Measurements from ENCODE around the gene CCDC18. TPM values are rescaled to one million over a fixed set of nuclear protein-coding genes. Genes with fewer than 3 reads are reported as not detected.
"Not testable (repeated sequence)": the region's sequence is repeated elsewhere in the genome, so short reads cannot be mapped to it uniquely, and the experiment has no call there.

Gene CCDC18
- total RNA-seq, 1 donor from 2014 or later, result 3.4 TPM

- intact Hi-C loops (cut with micrococcal nuclease), result no loop called here
- H3K27me3 ChIP-seq (ENCODE audit: low read depth), result no peaks in the 10 kb centered on the region
- DNase-seq, result no peak
- no peak for TF ChIP-seq CTCF (IDR thresholded peaks at IDR 0.05; ENCODE audit: borderline replicate concordance)
- H3K9me3 ChIP-seq (replicated peaks), result peaks cover 35% of the 10 kb centered on the region
- no peak overlapping the region for H3K27ac ChIP-seq (replicated peaks)
- peaks cover 20% of the 10 kb centered on the region for H3K4me1 ChIP-seq
- no peak overlapping the region for H3K4me3 ChIP-seq
- H3K36me3 ChIP-seq, result peaks cover 16% of the 10 kb centered on the region
These were observed 13.5 kb upstream of the CCDC18 start for GRCh38 chr1:93167006-93167405.

- H3K4me3 ChIP-seq; H3K27ac ChIP-seq (replicated peaks); H3K27me3 ChIP-seq (ENCODE audit: low read depth); DNase-seq; intact Hi-C loops (cut with micrococcal nuclease): not testable (repeated sequence)
- Histone ChIP-seq H3K4me1 (peaks cover 25% of the 10 kb centered on the region), H3K36me3 (peaks cover 19% of the 10 kb centered on the region), H3K9me3 (replicated peaks) (peaks cover 35% of the 10 kb centered on the region)
These were observed 10.3 kb upstream of the CCDC18 start for GRCh38 chr1:93170141-93170678.

GRCh38 chr1:93171549-93172034 is 8.9 kb upstream of the CCDC18 start:
- intact Hi-C loops (cut with micrococcal nuclease), result no loop called here
- TF ChIP-seq CTCF (IDR thresholded peaks at IDR 0.05; ENCODE audit: borderline replicate concordance), result no peak
- Histone ChIP-seq H3K27me3 (ENCODE audit: low read depth) (no peaks in the 10 kb centered on the region), H3K9me3 (replicated peaks) (peaks cover 27% of the 10 kb centered on the region), H3K4me3 (no peak overlapping the region), H3K27ac (replicated peaks) (no peak overlapping the region), H3K36me3 (peaks cover 10% of the 10 kb centered on the region), H3K4me1 (peaks cover 35% of the 10 kb centered on the region)
- no peak for DNase-seq

GRCh38 chr1:93172778-93173177 is 7.7 kb upstream of the CCDC18 start:
- no peak for DNase-seq
- no peak overlapping the region for H3K4me3 ChIP-seq
- peaks cover 47% of the 10 kb centered on the region for H3K4me1 ChIP-seq
- TF ChIP-seq CTCF (IDR thresholded peaks at IDR 0.05; ENCODE audit: borderline replicate concordance), result no peak
- intact Hi-C loops (cut with micrococcal nuclease), result no loop called here
- H3K27me3 ChIP-seq (ENCODE audit: low read depth), result no peaks in the 10 kb centered on the region
- H3K27ac ChIP-seq (replicated peaks), result no peak overlapping the region
- H3K36me3 ChIP-seq, result peaks cover 5% of the 10 kb centered on the region
- peaks cover 15% of the 10 kb centered on the region for H3K9me3 ChIP-seq (replicated peaks)

- H3K36me3 ChIP-seq; H3K4me3 ChIP-seq; H3K9me3 ChIP-seq (replicated peaks); intact Hi-C loops (cut with micrococcal nuclease); DNase-seq; H3K27me3 ChIP-seq (ENCODE audit: low read depth); H3K27ac ChIP-seq (replicated peaks): not testable (repeated sequence)
- peaks cover 59% of the 10 kb centered on the region for H3K4me1 ChIP-seq
These were observed 5.9 kb upstream of the CCDC18 start for GRCh38 chr1:93174638-93175037.

GRCh38 chr1:93177991-93178390 is 2.5 kb upstream of the CCDC18 start:
- peaks cover 3% of the 10 kb centered on the region for H3K36me3 ChIP-seq
- intact Hi-C loops (cut with micrococcal nuclease), result no loop called here
- H3K4me3 ChIP-seq, result peak overlapping the region; percentile 89
- H3K9me3 ChIP-seq (replicated peaks), result no peaks in the 10 kb centered on the region
- peak overlapping the region; percentile 14 for H3K27ac ChIP-seq (replicated peaks)
- peaks cover 63% of the 10 kb centered on the region for H3K4me1 ChIP-seq
- H3K27me3 ChIP-seq (ENCODE audit: low read depth), result no peaks in the 10 kb centered on the region
- no peak for DNase-seq
- no peak for TF ChIP-seq CTCF (IDR thresholded peaks at IDR 0.05; ENCODE audit: borderline replicate concordance)

Measured in left ventricle myocardium inferior (tissue), 1 donor.